HepG2 (cell line): ENCODE results near the gene FAM43B.

Source experiments
- ATF2 ChIP-seq: sonication (generic); formaldehyde crosslinking; IDR thresholded peaks from 2 replicates; pipeline ENCODE4 v1.4.0; 2020; ENCODE audit warnings: missing genetic modification reagents
- GATAD2A ChIP-seq: IDR thresholded peaks from 2 replicates; pipeline ENCODE4 v1.6.1; 2016
- MXI1 ChIP-seq: IDR thresholded peaks from 3 replicates; pipeline ENCODE4 v1.6.1; 2012; ENCODE audit warnings: low read depth, low read length, inconsistent platforms, borderline replicate concordance
- NFKBIZ ChIP-seq: IDR thresholded peaks from 2 replicates; pipeline ENCODE4 v1.6.1; 2018; ENCODE audit warnings: missing genetic modification reagents, missing compliant biosample characterization
- NKX3-1 ChIP-seq: sonication (generic); formaldehyde crosslinking; IDR thresholded peaks from 2 replicates; pipeline ENCODE4 v1.5.0; 2020; ENCODE audit warnings: missing genetic modification reagents
- SYNCRIP ChIP-seq: fragments of 200-400 bp; formaldehyde crosslinking; IDR thresholded peaks from 2 replicates; pipeline ENCODE4 v1.6.1; 2018; ENCODE audit warnings: mild to moderate bottlenecking, low read depth, low read length; ENCODE audit not compliant: insufficient read depth
- ZNF280D ChIP-seq: sonication (generic); formaldehyde crosslinking; IDR thresholded peaks from 2 replicates; pipeline ENCODE4 v1.5.1; 2020; ENCODE audit warnings: mild to moderate bottlenecking, missing genetic modification reagents
- TF ChIP-seq, protein P1 (sequence below): sonication (generic); formaldehyde crosslinking; IDR thresholded peaks from 2 replicates; pipeline ENCODE4 v1.8.1; 2022; ENCODE audit warnings: low read depth, mild to moderate bottlenecking, missing genetic modification reagents
- TF ChIP-seq, protein P2 (sequence below): sonication (generic); formaldehyde crosslinking; IDR thresholded peaks from 2 replicates; pipeline ENCODE4 v1.5.0; 2020; ENCODE audit warnings: mild to moderate bottlenecking, missing genetic modification reagents, moderate library complexity

DNA sequence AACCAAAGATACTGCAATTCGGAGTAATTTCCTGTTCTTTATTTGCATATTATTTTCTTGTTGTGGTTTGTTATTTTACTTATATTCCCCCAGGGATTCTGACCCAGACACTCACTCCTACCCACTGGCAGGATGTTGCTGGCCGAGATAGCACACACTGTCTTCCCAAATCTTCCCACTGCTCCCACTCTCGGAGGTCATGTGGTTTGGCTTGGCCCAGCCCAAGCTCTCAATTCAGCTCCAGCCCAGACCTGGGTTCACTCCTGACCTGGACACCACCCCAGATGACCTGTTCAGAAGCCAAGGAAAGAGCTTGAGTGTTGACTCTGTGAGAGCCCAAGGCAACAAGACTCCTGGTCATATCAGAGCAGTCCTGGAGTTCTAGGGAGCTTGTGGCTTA is 1.2 kb upstream of the FAM43B start:
- TF ChIP-seq ATF2 (CRISPR knock-in tag) (no peak), ZNF280D (no peak), NKX3-1 (no peak), GATAD2A (CRISPR knock-in tag) (no peak), SYNCRIP (no peak), MXI1 (no peak), NFKBIZ (CRISPR knock-in tag) (no peak)
- TF ChIP-seq, protein P1, sequence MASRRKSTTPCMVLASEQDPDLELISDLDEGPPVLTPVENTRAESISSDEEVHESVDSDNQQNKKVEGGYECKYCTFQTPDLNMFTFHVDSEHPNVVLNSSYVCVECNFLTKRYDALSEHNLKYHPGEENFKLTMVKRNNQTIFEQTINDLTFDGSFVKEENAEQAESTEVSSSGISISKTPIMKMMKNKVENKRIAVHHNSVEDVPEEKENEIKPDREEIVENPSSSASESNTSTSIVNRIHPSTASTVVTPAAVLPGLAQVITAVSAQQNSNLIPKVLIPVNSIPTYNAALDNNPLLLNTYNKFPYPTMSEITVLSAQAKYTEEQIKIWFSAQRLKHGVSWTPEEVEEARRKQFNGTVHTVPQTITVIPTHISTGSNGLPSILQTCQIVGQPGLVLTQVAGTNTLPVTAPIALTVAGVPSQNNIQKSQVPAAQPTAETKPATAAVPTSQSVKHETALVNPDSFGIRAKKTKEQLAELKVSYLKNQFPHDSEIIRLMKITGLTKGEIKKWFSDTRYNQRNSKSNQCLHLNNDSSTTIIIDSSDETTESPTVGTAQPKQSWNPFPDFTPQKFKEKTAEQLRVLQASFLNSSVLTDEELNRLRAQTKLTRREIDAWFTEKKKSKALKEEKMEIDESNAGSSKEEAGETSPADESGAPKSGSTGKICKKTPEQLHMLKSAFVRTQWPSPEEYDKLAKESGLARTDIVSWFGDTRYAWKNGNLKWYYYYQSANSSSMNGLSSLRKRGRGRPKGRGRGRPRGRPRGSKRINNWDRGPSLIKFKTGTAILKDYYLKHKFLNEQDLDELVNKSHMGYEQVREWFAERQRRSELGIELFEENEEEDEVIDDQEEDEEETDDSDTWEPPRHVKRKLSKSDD (CRISPR knock-in tag) = no peak
- TF ChIP-seq, protein P2, sequence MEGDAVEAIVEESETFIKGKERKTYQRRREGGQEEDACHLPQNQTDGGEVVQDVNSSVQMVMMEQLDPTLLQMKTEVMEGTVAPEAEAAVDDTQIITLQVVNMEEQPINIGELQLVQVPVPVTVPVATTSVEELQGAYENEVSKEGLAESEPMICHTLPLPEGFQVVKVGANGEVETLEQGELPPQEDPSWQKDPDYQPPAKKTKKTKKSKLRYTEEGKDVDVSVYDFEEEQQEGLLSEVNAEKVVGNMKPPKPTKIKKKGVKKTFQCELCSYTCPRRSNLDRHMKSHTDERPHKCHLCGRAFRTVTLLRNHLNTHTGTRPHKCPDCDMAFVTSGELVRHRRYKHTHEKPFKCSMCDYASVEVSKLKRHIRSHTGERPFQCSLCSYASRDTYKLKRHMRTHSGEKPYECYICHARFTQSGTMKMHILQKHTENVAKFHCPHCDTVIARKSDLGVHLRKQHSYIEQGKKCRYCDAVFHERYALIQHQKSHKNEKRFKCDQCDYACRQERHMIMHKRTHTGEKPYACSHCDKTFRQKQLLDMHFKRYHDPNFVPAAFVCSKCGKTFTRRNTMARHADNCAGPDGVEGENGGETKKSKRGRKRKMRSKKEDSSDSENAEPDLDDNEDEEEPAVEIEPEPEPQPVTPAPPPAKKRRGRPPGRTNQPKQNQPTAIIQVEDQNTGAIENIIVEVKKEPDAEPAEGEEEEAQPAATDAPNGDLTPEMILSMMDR (CRISPR knock-in tag) = no peak
